Effector memory CD8-positive, alpha-beta T cell (primary cell): ENCODE measurements around the gene PCSK5.

Experiments
- ATAC-seq: fragments of 150-1000 bp; cut with Tn5 transposase; replicated peaks from 2 replicates; pipeline ENCODE4 v1.10.0; 2021; ENCODE audit warnings: mild to moderate bottlenecking, moderate library complexity
- DNase-seq, 3 experiments: peaks; one replicate each; pipeline ENCODE4 v3.0.0; 2021
- H3K27ac Mint-ChIP-seq, 2 donors: one replicate each; pipeline ENCODE4 v1.8.0; 2022; ENCODE audit warnings: mild to moderate bottlenecking in 2 of 2, mixed read lengths in 2 of 2, moderate library complexity in 2 of 2
- H3K27me3 Mint-ChIP-seq, 2 donors: one replicate each; pipeline ENCODE4 v1.8.0; 2022; ENCODE audit warnings: mixed read lengths in 2 of 2
- H3K36me3 Mint-ChIP-seq: one replicate; pipeline ENCODE4 v1.8.0; 2022; ENCODE audit warnings: mild to moderate bottlenecking, moderate library complexity, mixed read lengths; ENCODE audit not compliant: insufficient read depth
- H3K4me1 Mint-ChIP-seq, 2 donors: one replicate each; pipeline ENCODE4 v1.8.0; 2022; ENCODE audit warnings: low read depth in 2 of 2, mixed read lengths in 2 of 2
- H3K4me3 Mint-ChIP-seq, 2 donors: one replicate each; pipeline ENCODE4 v1.8.0; 2022; ENCODE audit warnings: mild to moderate bottlenecking in 2 of 2, mixed read lengths in 2 of 2, moderate library complexity in 2 of 2
- H3K9me3 Mint-ChIP-seq, 2 donors: one replicate each; pipeline ENCODE4 v1.8.0; 2022; ENCODE audit warnings: mixed read lengths in 2 of 2

Gene PCSK5

GRCh38 chr9:76370396-76371023 is 480.0 kb downstream of the PCSK5 start:
- DNase-seq = no peak
- H3K4me1 Mint-ChIP-seq = no peaks in the 10 kb centered on the region

GRCh38 chr9:76371901-76372300 is 481.4 kb downstream of the PCSK5 start:
- Mint-ChIP-seq H3K27me3 (no peaks in the 10 kb centered on the region), H3K4me1 (no peaks in the 10 kb centered on the region), H3K36me3 (no peaks in the 10 kb centered on the region), H3K27ac (no peak overlapping the region), H3K4me3 (no peak overlapping the region), H3K9me3 (no peaks in the 10 kb centered on the region)
- DNase-seq (no peak), ATAC-seq (no peak)

More at GRCh38 chr9:76370396-76371023, 480.0 kb downstream of the PCSK5 start:
- no peak overlapping the region for H3K4me3 Mint-ChIP-seq
- no peaks in the 10 kb centered on the region for H3K9me3 Mint-ChIP-seq
- no peak for ATAC-seq
- H3K36me3 Mint-ChIP-seq = no peaks in the 10 kb centered on the region
- H3K27me3 Mint-ChIP-seq = no peaks in the 10 kb centered on the region
- H3K27ac Mint-ChIP-seq = no peak overlapping the region

DNA sequence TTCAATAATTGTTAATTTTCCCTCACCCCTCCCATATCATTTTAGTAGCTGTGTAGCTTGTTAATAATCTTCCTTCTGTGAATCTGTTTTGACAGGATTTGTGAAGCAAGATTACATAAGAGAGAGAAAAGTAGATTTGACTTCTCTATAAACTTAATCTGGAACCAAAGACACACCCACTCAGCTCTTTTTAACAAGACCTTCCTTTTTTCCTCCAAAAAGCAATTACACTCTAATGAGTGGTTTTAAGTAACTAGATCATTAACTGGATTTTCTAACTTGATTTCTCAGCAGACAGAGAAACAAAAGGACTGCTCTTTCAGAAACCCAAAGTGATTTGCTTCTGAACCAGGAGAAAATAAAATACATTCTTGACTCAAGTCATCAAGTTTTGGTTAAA is 481.9 kb downstream of the PCSK5 start:
- DNase-seq (no peak), ATAC-seq (no peak)
- H3K4me3 Mint-ChIP-seq = no peak overlapping the region
- no peaks in the 10 kb centered on the region for H3K9me3 Mint-ChIP-seq
- H3K27me3 Mint-ChIP-seq = no peaks in the 10 kb centered on the region
- H3K27ac Mint-ChIP-seq = no peak overlapping the region
- H3K4me1 Mint-ChIP-seq = no peaks in the 10 kb centered on the region
- no peaks in the 10 kb centered on the region for H3K36me3 Mint-ChIP-seq

DNA sequence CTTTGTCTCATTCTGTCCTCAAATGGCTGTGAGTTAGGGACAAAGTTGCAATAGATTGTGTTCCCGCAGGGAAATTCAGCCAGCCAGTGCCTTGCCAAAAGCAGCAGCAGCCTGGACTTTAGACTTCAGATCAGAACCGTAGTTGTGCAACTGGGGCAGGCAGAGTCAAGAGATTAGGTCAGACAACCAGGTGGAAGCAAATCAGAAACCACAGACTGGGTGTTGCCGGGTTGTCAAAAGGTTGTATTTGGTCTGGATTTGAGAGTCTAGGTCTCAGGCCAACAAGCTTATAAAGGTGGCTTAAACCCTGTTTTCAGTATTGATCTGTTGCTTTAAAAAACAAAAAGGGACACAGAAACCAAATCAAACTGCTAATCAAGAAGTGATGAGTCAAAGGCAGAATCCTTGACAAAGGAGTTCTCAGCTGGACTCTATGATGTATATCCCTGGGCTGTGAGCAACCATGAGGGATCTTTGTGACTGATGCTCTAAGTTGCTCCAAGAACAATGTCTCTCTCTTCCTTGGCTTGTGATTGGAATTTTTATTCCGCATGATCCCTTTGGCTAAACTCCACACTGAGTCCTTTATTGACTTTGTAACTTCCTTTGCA is 482.8 kb downstream of the PCSK5 start:
- ATAC-seq = no peak
- no peaks in the 10 kb centered on the region for H3K4me1 Mint-ChIP-seq
- DNase-seq = no peak
- no peaks in the 10 kb centered on the region for H3K9me3 Mint-ChIP-seq
- no peak overlapping the region for H3K4me3 Mint-ChIP-seq
- H3K27ac Mint-ChIP-seq = no peak overlapping the region
- H3K27me3 Mint-ChIP-seq = no peaks in the 10 kb centered on the region
- no peaks in the 10 kb centered on the region for H3K36me3 Mint-ChIP-seq

GRCh38 chr9:76373784-76374474 is 483.5 kb downstream of the PCSK5 start:
- Mint-ChIP-seq H3K27me3 (no peaks in the 10 kb centered on the region), H3K9me3 (no peaks in the 10 kb centered on the region), H3K27ac (no peak overlapping the region), H3K4me3 (no peak overlapping the region), H3K36me3 (no peaks in the 10 kb centered on the region), H3K4me1 (no peaks in the 10 kb centered on the region)
- ATAC-seq = no peak
- no peak for DNase-seq

DNA sequence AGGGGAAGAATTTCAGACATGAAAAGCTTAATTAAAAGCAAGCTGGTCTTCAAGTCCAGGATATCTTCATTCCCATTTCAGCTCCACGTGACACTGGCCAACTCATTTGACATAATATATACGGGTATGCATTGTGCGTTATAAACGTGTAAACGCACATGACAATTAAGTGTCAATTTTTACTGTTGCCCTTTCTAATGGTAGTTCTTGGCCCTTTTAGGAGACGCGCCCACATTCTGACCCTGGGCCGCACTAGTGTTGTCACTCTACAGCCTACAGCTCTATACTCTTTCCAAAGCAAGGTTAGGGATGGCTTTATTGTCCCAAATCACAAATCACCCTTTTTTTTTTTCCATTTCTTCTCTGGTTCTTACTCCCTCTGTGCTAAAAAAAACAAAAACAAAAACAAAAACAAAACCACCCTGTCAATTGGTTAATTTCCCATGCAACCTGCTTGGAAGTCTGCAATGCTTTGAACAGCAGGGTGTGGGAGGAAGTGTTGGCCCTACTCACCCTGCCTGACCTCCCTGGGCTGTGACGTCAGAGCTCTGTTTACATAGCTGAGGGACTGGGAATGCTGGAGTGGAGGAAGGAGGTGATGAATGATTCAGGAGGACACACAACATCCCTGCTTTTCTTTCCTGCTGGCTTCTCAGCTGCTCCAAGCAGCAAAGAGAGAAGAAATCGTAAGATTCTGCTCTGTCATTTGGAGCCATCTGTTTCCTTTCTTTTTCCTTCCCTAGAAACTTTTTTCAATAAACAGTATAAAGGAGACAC is 484.5 kb downstream of the PCSK5 start:
- H3K4me3 Mint-ChIP-seq = no peak overlapping the region
- ATAC-seq (no peak), DNase-seq (no peak)
- H3K9me3 Mint-ChIP-seq = no peaks in the 10 kb centered on the region
- H3K36me3 Mint-ChIP-seq = no peaks in the 10 kb centered on the region
- no peaks in the 10 kb centered on the region for H3K4me1 Mint-ChIP-seq
- H3K27ac Mint-ChIP-seq = no peak overlapping the region
- no peaks in the 10 kb centered on the region for H3K27me3 Mint-ChIP-seq

- DNase-seq (no peak), ATAC-seq (no peak)
- H3K36me3 Mint-ChIP-seq = no peaks in the 10 kb centered on the region
- H3K4me1 Mint-ChIP-seq = no peaks in the 10 kb centered on the region
- H3K9me3 Mint-ChIP-seq = no peaks in the 10 kb centered on the region
- no peak overlapping the region for H3K4me3 Mint-ChIP-seq
- no peak overlapping the region for H3K27ac Mint-ChIP-seq
- H3K27me3 Mint-ChIP-seq = no peaks in the 10 kb centered on the region
Measured at GRCh38 chr9:76377791-76378190, 487.3 kb downstream of the PCSK5 start.

- Mint-ChIP-seq H3K27me3 (no peaks in the 10 kb centered on the region), H3K36me3 (no peaks in the 10 kb centered on the region), H3K27ac (no peak overlapping the region), H3K9me3 (no peaks in the 10 kb centered on the region), H3K4me3 (no peak overlapping the region), H3K4me1 (no peaks in the 10 kb centered on the region)
- DNase-seq (no peak), ATAC-seq (no peak)
Measured at GRCh38 chr9:76378367-76379073, 488.0 kb downstream of the PCSK5 start.

DNA sequence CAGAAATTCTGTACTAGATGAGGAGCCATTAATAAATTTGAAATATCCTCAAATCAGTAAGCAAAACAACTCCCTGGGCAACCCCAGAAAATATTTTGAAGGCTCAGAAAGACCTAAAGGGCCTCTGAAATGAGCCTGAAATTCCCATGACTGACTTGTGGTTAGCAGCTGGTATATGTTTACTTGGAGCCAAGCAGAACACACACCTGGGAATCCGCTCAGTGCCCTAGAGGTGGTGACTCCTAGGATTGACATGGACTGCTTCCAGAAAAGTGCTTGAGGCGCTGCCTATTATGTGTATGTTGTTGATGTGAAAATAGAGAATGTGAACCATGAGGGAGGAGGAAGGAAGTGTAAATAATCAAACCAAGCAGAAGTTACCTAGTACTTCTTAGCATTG is 489.0 kb downstream of the PCSK5 start:
- H3K9me3 Mint-ChIP-seq = no peaks in the 10 kb centered on the region
- DNase-seq = no peak
- no peak for ATAC-seq

DNA sequence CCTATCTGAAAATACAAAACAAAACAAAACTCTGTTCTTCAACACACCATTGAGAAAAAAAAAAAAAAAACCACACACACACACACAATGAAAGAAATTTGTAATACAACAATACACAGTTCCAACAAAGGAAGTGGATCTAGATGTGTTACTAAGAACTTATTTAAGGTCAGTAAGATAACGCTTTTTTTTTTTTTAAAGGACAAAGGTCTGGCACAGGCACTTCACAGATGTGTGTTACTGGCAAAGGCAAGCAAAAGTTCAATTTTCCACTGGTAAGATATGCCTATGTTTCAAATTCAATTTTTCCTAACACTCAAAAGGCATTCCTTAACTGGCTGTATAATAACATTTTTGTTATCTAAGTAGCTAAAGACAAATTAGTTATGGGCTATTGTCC is 500.2 kb downstream of the PCSK5 start:
- Mint-ChIP-seq H3K4me1 (peaks cover 17 to 28% of the 10 kb centered on the region in 2 donors), H3K4me3 (no peak overlapping the region), H3K27ac (no peak overlapping the region), H3K9me3 (no peaks in the 10 kb centered on the region), H3K27me3 (no peaks in the 10 kb centered on the region), H3K36me3 (peaks cover 21% of the 10 kb centered on the region)
- ATAC-seq (no peak), DNase-seq (no peak)

More for the DNA sequence above, 489.0 kb downstream of the PCSK5 start:
- Mint-ChIP-seq H3K36me3 (no peaks in the 10 kb centered on the region), H3K27me3 (no peaks in the 10 kb centered on the region), H3K27ac (peak overlapping the region in 1 of 2 donors; percentile 2), H3K4me1 (no peaks in the 10 kb centered on the region), H3K4me3 (no peak overlapping the region)

DNA sequence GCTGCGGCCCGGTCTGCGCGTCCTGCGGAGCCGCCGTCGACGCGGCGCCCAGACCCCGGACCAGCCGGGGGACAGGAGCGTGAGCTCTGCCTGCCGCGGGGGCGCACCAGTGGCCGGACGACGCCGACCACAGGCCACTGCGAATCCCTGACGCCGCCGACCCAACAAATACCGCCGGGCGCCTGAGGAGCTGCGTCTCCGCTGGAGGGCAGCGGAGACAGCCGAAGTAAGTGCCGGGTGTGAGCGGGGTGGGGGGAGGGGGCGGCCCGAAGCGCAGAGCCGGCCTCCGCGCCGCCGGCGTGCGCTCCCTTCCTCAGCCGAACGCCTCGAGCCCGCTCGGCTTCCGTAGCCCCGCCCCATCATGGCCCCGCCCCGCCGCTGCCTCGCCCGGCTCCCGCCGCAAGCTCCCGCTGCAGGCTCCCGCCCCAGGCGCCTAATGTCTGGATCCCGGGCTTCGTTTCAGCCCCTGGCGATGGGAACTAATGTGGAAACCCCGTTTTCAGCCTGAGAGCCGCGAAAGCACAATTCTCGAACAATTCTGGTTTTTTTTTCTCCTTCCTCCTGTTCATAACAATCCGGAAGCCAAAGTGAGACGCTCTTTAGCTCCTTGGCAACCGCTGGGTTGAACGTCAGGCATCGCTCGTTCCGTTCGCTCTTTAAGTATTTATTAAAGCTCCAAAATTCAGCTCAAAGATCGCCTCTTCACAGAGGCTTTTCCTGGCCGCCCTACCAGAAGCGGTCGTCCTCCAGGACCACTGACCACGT is 503.9 kb downstream of the PCSK5 start, which contains the start of gene RFK:
RFK (minus strand) TSS at position 232 of the 765 bp plus-strand sequence. CDS start 255 bp downstream, outside the sequence.
- peaks cover 10% of the 10 kb centered on the region for H3K36me3 Mint-ChIP-seq
- H3K4me3 Mint-ChIP-seq = peak within 1 kb of the TSS; percentile 96 to 99
- H3K4me1 Mint-ChIP-seq = peaks cover 17 to 28% of the 10 kb centered on the region in 2 donors
- no peaks in the 10 kb centered on the region for H3K27me3 Mint-ChIP-seq
- ATAC-seq (peak; percentile 90), DNase-seq (peak; percentile 78 to 94 (median 94))
- H3K9me3 Mint-ChIP-seq = no peaks in the 10 kb centered on the region
- H3K27ac Mint-ChIP-seq = peak within 1 kb of the TSS; percentile 98 to 99

- no peaks in the 10 kb centered on the region for H3K27me3 Mint-ChIP-seq
- peaks cover 10% of the 10 kb centered on the region for H3K36me3 Mint-ChIP-seq
- H3K27ac Mint-ChIP-seq = peak overlapping the region; percentile 98 to 99
- peak overlapping the region; percentile 96 to 99 for H3K4me3 Mint-ChIP-seq
- H3K9me3 Mint-ChIP-seq = no peaks in the 10 kb centered on the region
- DNase-seq (peak in 1 of 3 experiments; percentile 45), ATAC-seq (peak; percentile 64)
- H3K4me1 Mint-ChIP-seq = peaks cover 17 to 28% of the 10 kb centered on the region in 2 donors
Measured at GRCh38 chr9:76394960-76395252, 504.4 kb downstream of the PCSK5 start.
